GM15510 (cell line): ENCODE results near the gene DOCK8.

Source experiments
- POLR2A ChIP-seq: IDR thresholded peaks from 3 replicates; pipeline ENCODE4 v1.6.1; 2011; ENCODE audit warnings: borderline replicate concordance; ENCODE audit not compliant: insufficient read length; ENCODE audit errors: extremely low read depth

Gene DOCK8

DNA sequence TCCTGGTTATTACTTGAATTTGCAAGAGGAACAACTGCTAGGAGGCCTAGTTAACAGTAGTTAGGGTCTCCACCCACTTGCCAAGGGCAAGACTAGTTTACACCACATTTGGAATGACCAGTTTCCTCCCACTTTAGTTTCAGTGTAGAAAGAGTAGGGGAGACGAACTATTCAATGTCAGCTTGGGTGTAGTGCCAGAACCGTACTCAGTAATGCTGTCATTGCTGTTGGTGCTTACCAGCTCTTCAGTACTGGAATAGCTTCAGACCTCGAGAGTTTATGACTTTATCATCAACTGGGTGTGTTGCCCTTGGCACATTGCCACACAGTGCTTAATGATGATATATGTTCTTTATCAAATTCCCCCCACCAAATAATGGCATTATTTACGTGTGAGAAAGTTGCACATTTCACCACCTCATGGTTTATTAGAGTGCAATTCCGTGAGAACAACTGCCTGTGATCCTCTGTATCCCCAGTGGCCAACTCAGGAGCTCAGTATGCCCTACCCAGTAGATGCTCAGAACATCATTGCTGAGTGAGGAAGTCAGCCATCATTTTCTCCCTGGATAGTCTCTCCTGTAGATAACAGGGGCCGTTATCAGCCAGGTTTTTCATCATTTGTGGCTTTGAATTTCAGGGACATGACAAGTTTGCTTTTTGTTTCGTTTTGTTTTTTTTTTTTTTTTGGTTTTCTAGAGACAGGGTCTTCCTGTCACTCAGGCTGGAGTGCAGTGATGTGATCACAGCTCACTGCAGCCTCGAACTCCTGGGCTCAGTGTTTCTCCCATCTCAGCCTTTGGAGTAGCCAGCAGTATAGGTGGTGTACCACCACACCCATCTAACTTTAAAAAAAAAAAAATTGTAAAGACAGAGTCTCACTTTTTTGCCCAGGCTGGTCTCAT lies 67.3 kb downstream of the DOCK8 start:
- no peak for TF ChIP-seq POLR2A

DNA sequence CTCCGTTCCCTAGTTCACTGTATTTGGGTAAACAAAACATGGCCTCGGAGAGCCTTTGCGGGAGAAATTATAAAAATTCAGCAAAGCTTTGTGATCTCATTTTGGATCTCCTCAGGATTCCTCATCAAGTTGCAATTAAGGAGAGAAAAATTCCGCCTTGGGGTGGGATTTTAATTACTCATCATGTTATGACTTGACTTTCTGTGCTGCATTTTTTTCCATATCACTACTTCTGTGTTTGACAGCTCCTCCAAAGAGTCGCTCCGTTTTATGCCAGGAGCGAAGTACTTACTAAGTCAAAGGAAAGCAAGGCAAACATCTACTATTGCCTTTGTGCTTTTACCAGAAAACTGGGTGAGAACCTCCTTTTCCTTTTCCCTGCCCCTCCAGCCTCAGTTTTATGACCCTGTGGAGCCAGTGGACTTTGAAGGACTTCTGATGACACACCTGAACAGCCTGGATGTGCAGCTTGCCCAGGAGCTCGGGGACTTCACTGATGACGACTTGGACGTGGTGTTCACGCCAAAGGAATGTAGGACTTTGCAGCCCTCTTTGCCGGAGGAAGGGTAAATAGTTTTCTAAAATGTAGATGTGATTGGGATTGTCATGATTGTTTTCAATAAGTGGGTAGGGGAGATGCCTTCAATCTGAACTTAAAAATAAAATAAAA lies 71.5 kb downstream of the DOCK8 start:
- no peak for TF ChIP-seq POLR2A

DNA sequence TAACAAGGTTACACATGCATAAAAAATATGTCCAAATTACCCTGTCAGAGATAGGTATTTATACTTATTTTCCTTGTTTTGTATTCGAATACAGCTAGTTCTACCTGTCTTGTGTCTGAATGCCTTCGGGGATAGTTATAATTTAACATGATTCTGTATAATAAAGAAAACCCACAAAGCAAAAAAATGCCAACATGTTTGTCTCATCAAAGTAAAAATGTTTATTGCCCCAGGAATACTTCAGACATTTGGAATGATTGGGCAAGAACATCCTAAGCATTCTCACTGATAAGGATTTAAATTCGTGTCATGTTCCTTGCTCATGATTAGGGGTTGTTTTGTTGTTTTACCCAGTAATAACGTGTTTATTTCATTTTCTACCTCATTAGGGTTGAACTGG lies 74.5 kb downstream of the DOCK8 start:
- TF ChIP-seq POLR2A: no peak

DNA sequence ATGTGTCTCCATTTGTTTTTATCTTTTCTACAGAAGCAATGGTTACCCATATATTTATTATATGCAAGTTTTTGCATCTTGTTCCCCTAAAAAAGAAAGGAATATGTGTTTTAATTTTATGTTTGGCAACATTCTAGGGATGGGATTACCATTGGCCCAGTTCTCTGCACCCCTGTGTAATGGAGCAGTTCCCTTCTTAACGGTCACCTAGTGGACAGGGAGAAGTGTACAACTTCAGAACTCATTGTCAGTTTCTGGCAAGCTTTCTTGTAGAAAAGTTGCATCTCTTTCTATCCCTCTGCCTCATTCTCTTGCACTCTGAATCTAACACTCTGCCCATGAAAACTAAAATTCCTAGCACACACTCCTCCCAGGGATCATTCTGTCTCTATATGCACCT lies 78.2 kb downstream of the DOCK8 start:
- no peak for TF ChIP-seq POLR2A

DNA sequence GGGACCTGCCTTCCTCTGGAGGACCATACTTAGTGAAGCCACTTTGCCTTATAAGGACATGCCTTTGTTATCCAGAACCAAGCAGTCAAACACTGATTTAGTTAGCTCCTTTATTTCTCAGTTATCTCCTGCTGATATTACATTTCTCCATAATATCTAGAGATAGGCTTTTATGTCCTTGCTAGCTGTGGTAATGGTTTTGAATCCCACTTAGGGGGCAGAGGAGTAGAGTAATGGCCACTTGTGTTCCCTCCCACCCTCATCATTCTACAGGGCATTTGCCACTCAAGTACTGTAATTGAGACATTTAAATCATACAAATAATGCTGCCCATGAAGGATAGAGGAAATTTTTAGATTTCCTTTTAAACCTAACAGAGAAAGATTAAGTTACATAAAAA lies 80.9 kb downstream of the DOCK8 start:
- no peak for TF ChIP-seq POLR2A

DNA sequence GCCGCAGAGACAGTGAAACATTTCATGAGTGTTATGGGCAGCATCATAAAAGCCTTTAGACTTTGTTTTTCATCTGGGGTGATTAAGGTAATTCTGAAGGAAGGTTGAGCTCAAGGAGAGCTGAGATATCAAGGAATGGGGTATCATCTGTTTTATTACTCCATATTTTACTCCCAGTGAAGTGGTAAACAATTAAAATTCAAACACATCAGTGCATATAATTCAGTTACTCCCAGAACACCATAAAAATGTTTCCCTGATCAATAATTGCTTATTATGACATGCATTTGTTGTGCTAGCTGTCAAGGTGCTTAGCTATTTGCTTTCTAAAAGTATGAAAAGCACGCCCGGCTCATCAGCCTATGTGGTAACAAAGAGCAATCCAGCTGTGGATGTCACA lies 81.7 kb downstream of the DOCK8 start:
- TF ChIP-seq POLR2A: no peak

DNA sequence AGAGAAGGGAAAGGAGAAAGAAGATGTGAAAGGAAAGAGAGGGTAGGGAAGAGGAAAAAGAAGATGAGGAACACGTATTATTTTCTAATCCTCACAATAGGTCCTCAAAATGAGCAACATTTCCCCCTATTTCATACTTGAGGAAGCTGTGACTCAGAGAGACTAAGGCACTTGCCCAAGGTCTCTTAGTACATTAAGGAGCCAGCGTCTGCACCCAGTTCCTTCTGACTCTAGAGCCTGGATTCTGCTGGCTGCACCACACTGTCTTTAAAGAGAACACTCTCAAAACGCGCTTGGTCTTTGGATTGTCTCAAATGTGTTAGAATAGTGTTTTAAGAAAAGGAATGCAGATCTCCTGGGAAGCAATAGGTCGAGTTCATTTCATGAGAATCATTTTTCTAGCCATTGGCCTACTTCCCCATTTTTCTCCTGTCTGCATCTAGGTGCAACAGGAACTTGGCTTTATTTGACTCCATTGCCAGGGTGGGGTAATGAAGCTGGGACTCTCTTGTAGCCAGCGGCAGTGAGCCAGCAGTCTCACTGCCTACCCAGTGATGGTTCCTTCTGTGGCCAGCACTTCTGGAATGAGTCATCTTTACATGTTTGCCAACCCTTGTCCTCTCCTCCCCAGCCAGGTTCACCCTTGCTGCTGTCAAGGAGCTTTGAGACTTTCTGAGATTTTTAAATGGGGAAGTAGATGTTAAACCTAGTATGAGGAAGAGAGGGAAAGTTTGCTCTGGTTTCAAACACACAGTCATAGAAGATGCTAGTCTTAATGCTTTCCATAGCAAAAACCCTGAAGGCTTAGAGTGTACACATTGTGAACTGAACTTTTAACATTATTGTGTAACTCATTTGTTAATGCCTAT lies 82.7 kb downstream of the DOCK8 start:
- TF ChIP-seq POLR2A: no peak

DNA sequence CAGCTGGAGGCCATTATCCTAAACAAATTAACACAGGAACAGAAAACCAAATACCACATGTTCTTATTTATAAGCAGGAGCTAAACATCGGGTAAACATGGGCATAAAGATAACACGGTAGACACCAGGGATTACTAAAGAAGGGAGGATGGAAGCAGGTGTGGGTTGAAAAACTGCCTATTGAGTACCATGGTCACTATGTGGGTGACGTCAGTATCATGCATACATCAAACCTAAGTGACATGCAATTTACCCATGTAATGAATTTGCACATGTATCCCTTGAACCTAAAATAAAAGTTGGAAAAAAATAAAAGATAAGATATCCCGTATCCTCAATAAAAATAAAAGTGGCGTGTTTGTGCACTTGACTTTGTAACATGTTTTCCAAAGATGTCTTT lies 88.8 kb downstream of the DOCK8 start:
- no peak for TF ChIP-seq POLR2A

DNA sequence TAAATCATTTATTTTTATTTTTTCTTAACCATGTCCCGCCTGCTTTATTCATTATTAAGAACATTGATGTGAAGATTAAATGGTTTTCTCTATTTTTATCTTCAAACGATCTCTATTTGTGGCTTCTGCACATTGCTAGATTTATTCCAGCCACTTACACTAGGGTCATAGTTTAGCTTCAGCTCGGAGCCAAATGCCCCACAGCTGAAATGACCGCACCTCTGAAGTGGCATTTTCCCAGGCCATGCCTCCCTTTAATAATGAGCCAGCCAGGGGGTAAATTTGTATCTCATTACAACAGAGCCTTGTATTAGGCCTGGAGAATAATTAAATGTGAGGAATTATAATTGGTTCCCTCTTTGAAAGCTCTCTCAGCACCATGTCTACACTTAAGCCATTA lies 89.4 kb downstream of the DOCK8 start:
- TF ChIP-seq POLR2A: no peak

DNA sequence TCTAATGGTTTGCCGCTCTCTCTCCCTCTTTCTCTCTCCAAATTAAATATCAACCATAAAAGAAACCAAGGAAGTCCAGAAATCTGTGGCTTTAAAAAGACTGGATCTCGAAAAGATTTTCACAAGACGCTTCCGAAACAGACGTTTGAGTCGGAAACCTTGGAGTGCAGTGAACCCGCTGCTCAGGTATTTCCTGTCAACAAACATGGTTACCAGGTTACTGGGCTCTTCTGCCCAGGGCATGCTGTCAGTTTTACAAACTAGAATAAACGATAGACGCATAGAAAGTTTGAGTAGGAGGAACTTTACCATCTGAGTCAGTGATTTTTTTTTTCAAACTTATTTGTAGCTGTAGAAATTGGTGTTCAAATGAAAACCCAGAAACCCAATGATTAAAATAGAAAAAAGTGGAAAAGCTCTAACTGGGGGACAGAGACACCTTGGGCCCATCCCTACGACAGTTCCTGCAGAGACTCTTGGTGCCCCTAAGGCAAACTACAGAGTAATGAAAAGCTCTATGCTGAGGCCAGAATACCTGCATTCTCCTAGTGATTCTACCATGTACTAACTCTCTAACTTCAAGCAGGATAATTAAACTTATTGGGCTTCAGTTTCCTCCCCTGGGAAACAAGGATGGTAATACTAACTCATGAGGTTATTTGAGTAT lies 90.0 kb downstream of the DOCK8 start:
- TF ChIP-seq POLR2A: no peak

DNA sequence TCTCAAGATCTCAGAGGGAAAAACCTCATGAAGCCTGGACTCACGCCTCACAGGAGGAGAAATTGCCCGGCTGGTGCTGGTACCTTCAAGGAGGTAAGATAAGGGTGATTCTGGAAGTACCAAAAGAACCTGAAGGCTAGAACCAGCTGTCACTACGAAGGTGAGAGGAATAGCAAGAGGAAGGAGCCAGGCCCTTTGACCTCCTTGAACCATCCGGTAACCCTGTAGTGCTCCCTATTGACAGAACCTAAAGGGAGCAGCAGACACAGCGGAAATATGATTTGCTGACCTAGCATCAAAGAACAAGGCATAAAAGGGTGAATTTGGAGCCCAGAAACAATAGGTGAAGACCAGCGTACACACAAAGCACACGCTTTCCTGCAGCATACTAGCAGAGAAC lies 92.2 kb downstream of the DOCK8 start:
- no peak for TF ChIP-seq POLR2A

DNA sequence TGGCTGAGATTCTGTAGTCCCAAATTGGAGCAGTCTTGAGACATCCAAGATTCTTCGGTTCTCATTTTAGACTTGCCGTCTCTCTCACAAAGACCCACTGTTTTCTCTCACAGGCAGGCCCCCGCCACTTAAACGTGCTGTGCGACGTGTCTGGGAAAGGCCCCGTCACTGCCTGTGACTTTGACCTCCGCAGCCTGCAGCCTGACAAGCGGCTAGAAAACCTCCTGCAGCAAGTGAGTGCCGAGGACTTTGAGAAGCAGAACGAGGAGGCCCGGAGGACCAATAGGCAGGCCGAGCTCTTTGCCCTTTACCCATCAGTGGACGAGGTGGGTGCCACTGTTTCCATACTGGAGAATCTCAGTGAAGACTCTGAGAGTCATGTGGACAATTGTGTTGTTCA lies 97.2 kb downstream of the DOCK8 start:
- TF ChIP-seq POLR2A: no peak

DNA sequence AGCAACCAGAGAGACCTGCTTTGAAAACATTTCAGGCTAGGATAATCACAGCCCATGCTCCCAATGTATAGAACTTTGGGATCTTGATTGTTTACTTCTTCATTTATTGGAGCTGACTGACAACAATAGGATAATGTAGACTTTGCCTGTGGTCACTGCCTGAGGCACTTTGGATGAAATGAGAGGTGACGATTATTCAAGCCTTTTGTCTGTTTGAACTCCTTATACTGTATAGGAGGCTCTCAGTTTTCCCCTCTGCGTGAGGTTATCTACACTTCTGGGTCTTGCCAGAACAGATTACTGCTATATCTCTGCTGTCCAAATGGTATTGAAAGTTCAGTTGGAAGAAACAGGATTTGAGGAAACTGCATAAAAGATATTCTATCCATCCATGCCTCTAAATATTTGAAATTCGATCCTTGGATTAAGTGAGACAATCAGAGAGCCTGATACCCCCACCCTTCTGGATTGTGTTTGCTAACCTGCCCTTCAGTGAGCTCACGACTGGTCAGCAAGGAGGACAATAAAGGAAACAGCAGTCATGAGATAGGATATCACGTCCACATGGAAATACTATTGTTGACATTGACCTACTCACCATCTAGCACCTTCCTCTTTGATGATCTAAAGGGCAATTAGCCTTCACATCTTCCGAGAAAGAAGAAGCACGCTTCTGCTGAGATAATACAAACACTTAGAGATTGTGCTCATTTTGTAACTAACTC lies 98.1 kb downstream of the DOCK8 start:
- no peak for TF ChIP-seq POLR2A

DNA sequence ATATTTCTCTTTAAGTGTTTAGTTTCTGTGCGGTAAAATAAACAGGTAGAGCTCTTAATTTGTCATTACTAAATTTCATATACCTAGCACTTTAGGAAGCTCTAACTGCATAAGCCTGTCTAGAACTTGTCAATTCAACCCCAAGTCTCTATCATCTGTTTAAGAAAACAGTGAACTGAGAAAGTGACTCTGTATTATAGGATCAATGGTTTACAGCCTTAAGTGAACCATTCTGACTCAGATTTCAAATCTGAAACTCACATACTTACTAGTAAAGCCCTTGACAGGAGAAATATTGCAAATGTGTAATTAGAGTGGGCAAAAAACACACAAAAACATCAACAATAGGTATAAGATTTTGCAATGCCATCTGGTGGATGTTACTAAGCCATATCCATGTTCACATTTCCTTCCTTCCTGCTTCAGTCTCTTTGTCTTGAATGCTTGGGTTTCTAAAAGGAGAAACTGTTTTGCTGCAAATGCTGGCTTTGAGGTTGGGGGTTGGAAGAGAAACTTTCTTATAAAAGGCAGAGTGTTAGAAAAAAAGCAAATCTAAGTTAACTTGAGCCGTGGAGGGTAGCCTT lies 101.8 kb downstream of the DOCK8 start:
- TF ChIP-seq POLR2A: no peak
